ENCODE results near the gene TPGS1.

TPGS1 gene

DNA sequence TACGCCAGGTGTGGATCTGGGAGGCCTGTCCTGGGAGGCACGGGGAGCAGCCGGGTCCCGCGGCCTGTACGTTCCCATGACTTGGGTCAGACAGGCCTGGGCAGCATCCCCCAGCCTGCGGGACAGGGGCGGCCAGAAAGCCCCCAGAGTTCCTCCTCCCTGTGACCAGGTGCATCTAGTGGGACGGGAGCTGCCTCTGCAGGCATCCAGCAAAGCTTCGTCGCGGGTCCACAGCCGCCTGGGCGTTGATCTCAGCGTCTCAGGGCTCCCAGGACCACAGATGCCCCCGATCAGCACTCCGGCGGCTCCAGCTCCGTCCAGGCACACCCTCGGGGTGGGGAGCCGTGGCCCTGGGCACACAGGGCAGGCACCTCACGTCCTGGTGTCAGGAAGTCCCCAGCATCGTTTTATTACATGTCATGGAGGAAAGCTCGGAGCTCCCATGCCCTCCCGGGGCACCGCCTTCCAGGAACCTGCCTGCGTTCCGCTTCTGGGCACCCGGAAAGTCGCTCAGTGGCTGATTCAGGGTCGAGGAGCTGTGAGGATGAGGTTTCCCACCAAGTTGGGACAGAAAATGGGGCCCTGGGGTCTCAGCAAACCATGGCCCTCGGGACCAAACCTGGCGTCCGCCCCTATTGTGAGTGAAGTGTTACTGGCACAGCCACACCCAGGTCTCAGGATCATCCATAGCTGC is 35.0 kb downstream of the TPGS1 start:
- H3K27ac ChIP-seq, result no peak overlapping the region
- peaks cover 51% of the 10 kb centered on the region for H3K36me3 ChIP-seq
- H3K4me1 ChIP-seq (ENCODE audit: control insufficient read depth in 1 of 2, insufficient read depth in 1 of 2, low read depth in 1 of 2, low read length in 1 of 2), result no peaks in the 10 kb centered on the region
- H3K9me3 ChIP-seq, result no peaks in the 10 kb centered on the region
- H3K27me3 ChIP-seq, result peaks cover 19% of the 10 kb centered on the region
- H3K4me3 ChIP-seq (ENCODE audit: low read depth in 1 of 2, low read length in 1 of 2), result no peak overlapping the region
- TF ChIP-seq, protein P1, sequence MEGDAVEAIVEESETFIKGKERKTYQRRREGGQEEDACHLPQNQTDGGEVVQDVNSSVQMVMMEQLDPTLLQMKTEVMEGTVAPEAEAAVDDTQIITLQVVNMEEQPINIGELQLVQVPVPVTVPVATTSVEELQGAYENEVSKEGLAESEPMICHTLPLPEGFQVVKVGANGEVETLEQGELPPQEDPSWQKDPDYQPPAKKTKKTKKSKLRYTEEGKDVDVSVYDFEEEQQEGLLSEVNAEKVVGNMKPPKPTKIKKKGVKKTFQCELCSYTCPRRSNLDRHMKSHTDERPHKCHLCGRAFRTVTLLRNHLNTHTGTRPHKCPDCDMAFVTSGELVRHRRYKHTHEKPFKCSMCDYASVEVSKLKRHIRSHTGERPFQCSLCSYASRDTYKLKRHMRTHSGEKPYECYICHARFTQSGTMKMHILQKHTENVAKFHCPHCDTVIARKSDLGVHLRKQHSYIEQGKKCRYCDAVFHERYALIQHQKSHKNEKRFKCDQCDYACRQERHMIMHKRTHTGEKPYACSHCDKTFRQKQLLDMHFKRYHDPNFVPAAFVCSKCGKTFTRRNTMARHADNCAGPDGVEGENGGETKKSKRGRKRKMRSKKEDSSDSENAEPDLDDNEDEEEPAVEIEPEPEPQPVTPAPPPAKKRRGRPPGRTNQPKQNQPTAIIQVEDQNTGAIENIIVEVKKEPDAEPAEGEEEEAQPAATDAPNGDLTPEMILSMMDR (IDR thresholded peaks at IDR 0.05), result no peak

DNA sequence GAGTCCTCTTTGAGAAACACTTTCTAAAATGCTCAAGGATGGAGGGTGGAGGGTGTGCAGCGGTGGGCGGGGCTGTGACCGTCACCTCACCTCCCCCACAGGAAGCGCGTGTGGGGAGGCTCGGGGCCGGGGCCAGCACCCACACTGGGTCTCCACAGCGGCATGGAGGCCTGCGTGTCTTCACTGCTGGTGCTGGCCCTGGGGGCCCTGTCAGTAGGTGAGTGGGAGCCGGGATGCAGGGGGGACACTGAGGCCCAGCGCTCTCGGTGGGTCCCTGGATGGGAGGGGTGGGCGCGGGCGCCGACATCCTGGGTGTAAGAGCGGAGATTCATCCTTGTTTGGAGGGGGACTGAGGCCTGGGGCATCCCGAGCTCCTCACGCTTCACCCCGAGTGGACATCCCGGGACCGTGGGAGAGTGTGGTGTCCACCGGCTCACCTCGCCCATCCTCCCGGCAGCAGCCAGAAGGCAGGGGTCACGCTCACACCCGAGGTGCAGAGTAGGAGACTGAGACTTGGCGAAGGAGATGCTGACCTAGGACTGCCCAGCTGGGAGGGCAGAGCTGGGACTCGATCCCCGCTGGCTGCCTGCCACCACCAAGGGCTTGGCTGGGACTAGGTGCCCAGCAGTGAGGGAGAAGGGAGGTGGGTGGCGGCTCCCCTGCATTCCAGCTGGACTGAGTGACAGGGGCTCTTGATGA is 36.8 kb downstream of the TPGS1 start, which contains the start of gene GZMM:
GZMM (plus strand) TSS at position 144 of the 699 bp plus-strand sequence; CDS start at position 163, 19 bp downstream.
- peaks cover 35% of the 10 kb centered on the region for H3K36me3 ChIP-seq
- no peak within 1 kb of the TSS for H3K27ac ChIP-seq
- TF ChIP-seq, protein P1 (IDR thresholded peaks at IDR 0.05), result no peak
- H3K27me3 ChIP-seq, result peaks cover 19% of the 10 kb centered on the region
- H3K4me3 ChIP-seq (ENCODE audit: low read depth in 1 of 2, low read length in 1 of 2), result no peak within 1 kb of the TSS
- H3K9me3 ChIP-seq, result no peaks in the 10 kb centered on the region
- H3K4me1 ChIP-seq (ENCODE audit: control insufficient read depth in 1 of 2, insufficient read depth in 1 of 2, low read depth in 1 of 2, low read length in 1 of 2), result no peaks in the 10 kb centered on the region

GRCh38 chr19:547117-547516 is 39.8 kb downstream of the TPGS1 start:
- peaks cover 3 to 5% of the 10 kb centered on the region in 2 experiments for H3K4me1 ChIP-seq (ENCODE audit: control insufficient read depth in 1 of 2, insufficient read depth in 1 of 2, low read depth in 1 of 2, low read length in 1 of 2)
- peaks cover 19% of the 10 kb centered on the region for H3K27me3 ChIP-seq
- peaks cover 13% of the 10 kb centered on the region for H3K36me3 ChIP-seq
- no peak overlapping the region for H3K4me3 ChIP-seq (ENCODE audit: low read depth in 1 of 2, low read length in 1 of 2)
- TF ChIP-seq, protein P1 (IDR thresholded peaks at IDR 0.05), result no peak
- H3K9me3 ChIP-seq, result no peaks in the 10 kb centered on the region
- no peak overlapping the region for H3K27ac ChIP-seq

- Histone ChIP-seq H3K9me3 (no peaks in the 10 kb centered on the region), H3K27me3 (peaks cover 19% of the 10 kb centered on the region), H3K4me3 (ENCODE audit: low read depth in 1 of 2, low read length in 1 of 2) (no peak overlapping the region), H3K27ac (no peak overlapping the region), H3K4me1 (ENCODE audit: control insufficient read depth in 1 of 2, insufficient read depth in 1 of 2, low read depth in 1 of 2, low read length in 1 of 2) (peaks cover 3 to 5% of the 10 kb centered on the region in 2 experiments), H3K36me3 (peaks cover 4% of the 10 kb centered on the region)
- TF ChIP-seq, protein P1 (IDR thresholded peaks at IDR 0.05), result no peak
Measured at GRCh38 chr19:547836-548720, 40.8 kb downstream of the TPGS1 start.

Data from neutrophil (primary cell).